AG09309 (cell line): Measurements from ENCODE around the gene ZNF586.

Source experiments
- DNase-seq: peaks from one replicate; pipeline ENCODE4 v3.0.0-alpha.2; 2010; ENCODE audit warnings: low read depth
- H3K4me3 ChIP-seq: 2 replicates; pipeline ENCODE4 v1.5.1; 2011; ENCODE audit warnings: mild to moderate bottlenecking, low read depth, low read length, moderate library complexity; ENCODE audit not compliant: control insufficient read depth
- CTCF ChIP-seq: IDR thresholded peaks from 2 replicates; pipeline ENCODE4 v1.5.1; 2011; ENCODE audit warnings: mild to moderate bottlenecking, low read depth, low read length, inconsistent platforms; ENCODE audit not compliant: insufficient read depth, control insufficient read depth; ENCODE audit errors: missing control alignments

Gene ZNF586

GRCh38 chr19:57771417-57771816 is 1.9 kb downstream of the ZNF586 start:
- TF ChIP-seq CTCF: no peak
- no peak overlapping the region for H3K4me3 ChIP-seq
- DNase-seq: no peak

- TF ChIP-seq CTCF: no peak
- no peak overlapping the region for H3K4me3 ChIP-seq
- no peak for DNase-seq
Measured at GRCh38 chr19:57773488-57773887, 4.0 kb downstream of the ZNF586 start.

- no peak overlapping the region for H3K4me3 ChIP-seq
- DNase-seq: no peak
- no peak for TF ChIP-seq CTCF
Measured at GRCh38 chr19:57776764-57777296, 7.4 kb downstream of the ZNF586 start.

GRCh38 chr19:57778336-57778735 is 8.9 kb downstream of the ZNF586 start:
- no peak overlapping the region for H3K4me3 ChIP-seq
- no peak for DNase-seq
- TF ChIP-seq CTCF: no peak

- no peak overlapping the region for H3K4me3 ChIP-seq
- DNase-seq: no peak
- TF ChIP-seq CTCF: no peak
Measured at GRCh38 chr19:57779220-57779845, 9.9 kb downstream of the ZNF586 start.

- no peak for TF ChIP-seq CTCF
- DNase-seq: no peak
- H3K4me3 ChIP-seq: no peak overlapping the region
Measured at GRCh38 chr19:57786286-57786685, 16.8 kb downstream of the ZNF586 start.
